Ishikawa (cell line): ENCODE measurements around the gene NLRC5.

Experiments
- CEBPB ChIP-seq: IDR thresholded peaks from 2 replicates; pipeline ENCODE4 v1.6.1; 2012
- CREB1 ChIP-seq: IDR thresholded peaks from 2 replicates; pipeline ENCODE4 v1.6.1; 2012; ENCODE audit warnings: low read depth
- EGR1 ChIP-seq: IDR thresholded peaks from 2 replicates; pipeline ENCODE4 v1.6.1; 2012
- EP300 ChIP-seq: IDR thresholded peaks from 2 replicates; pipeline ENCODE4 v1.6.1; 2012; ENCODE audit warnings: borderline replicate concordance
- FOXM1 ChIP-seq: IDR thresholded peaks from 2 replicates; pipeline ENCODE4 v1.6.1; 2012; ENCODE audit warnings: low read depth, borderline replicate concordance
- NFIC ChIP-seq: IDR thresholded peaks from 2 replicates; pipeline ENCODE4 v1.6.1; 2012
- RAD21 ChIP-seq: IDR thresholded peaks from 2 replicates; pipeline ENCODE4 v1.6.1; 2012; ENCODE audit warnings: low read depth
- TAF1 ChIP-seq: IDR thresholded peaks from 2 replicates; pipeline ENCODE4 v1.6.1; 2012; ENCODE audit warnings: low read depth, mild to moderate bottlenecking
- TCF12 ChIP-seq: IDR thresholded peaks from 2 replicates; pipeline ENCODE4 v1.6.1; 2012; ENCODE audit warnings: low read depth
- TEAD4 ChIP-seq: IDR thresholded peaks from 2 replicates; pipeline ENCODE4 v1.6.1; 2012
- USF1 ChIP-seq: IDR thresholded peaks from 2 replicates; pipeline ENCODE4 v1.6.1; 2012
- YY1 ChIP-seq: IDR thresholded peaks from 2 replicates; pipeline ENCODE4 v1.6.1; 2012; ENCODE audit warnings: low read depth
- ZBTB7A ChIP-seq: IDR thresholded peaks from 2 replicates; pipeline ENCODE4 v1.6.1; 2012; ENCODE audit warnings: low read depth
- TF ChIP-seq, protein P1 (sequence below): IDR thresholded peaks from 2 replicates; pipeline ENCODE4 v1.6.1; 2012
- TF ChIP-seq, protein P2 (sequence below): IDR thresholded peaks from 2 replicates; pipeline ENCODE4 v1.6.1; 2012; ENCODE audit warnings: low read depth, mild to moderate bottlenecking

The NLRC5 gene

GRCh38 chr16:57069635-57070370, 80.4 kb downstream of the NLRC5 start:
- TF ChIP-seq YY1: no peak
- no peak for TF ChIP-seq EP300
- no peak for TF ChIP-seq USF1
- TF ChIP-seq, protein P1, sequence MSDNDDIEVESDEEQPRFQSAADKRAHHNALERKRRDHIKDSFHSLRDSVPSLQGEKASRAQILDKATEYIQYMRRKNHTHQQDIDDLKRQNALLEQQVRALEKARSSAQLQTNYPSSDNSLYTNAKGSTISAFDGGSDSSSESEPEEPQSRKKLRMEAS: no peak

- TF ChIP-seq CREB1 (no peak), YY1 (no peak), FOXM1 (no peak), RAD21 (no peak), ZBTB7A (no peak), EGR1 (no peak), TAF1 (no peak), NFIC (no peak), EP300 (no peak), USF1 (no peak), TCF12 (no peak), TEAD4 (no peak), CEBPB (no peak)
- TF ChIP-seq, protein P2, sequence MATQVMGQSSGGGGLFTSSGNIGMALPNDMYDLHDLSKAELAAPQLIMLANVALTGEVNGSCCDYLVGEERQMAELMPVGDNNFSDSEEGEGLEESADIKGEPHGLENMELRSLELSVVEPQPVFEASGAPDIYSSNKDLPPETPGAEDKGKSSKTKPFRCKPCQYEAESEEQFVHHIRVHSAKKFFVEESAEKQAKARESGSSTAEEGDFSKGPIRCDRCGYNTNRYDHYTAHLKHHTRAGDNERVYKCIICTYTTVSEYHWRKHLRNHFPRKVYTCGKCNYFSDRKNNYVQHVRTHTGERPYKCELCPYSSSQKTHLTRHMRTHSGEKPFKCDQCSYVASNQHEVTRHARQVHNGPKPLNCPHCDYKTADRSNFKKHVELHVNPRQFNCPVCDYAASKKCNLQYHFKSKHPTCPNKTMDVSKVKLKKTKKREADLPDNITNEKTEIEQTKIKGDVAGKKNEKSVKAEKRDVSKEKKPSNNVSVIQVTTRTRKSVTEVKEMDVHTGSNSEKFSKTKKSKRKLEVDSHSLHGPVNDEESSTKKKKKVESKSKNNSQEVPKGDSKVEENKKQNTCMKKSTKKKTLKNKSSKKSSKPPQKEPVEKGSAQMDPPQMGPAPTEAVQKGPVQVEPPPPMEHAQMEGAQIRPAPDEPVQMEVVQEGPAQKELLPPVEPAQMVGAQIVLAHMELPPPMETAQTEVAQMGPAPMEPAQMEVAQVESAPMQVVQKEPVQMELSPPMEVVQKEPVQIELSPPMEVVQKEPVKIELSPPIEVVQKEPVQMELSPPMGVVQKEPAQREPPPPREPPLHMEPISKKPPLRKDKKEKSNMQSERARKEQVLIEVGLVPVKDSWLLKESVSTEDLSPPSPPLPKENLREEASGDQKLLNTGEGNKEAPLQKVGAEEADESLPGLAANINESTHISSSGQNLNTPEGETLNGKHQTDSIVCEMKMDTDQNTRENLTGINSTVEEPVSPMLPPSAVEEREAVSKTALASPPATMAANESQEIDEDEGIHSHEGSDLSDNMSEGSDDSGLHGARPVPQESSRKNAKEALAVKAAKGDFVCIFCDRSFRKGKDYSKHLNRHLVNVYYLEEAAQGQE: no peak
- TF ChIP-seq, protein P1: no peak
These were observed 81.1 kb downstream of the NLRC5 start for GRCh38 chr16:57070424-57070823.

GRCh38 chr16:57071831-57072582, 82.7 kb downstream of the NLRC5 start:
- TF ChIP-seq USF1 (no peak), EP300 (no peak), TAF1 (no peak), NFIC (no peak), RAD21 (no peak), CEBPB (no peak), EGR1 (no peak), YY1 (no peak), CREB1 (no peak), TEAD4 (no peak), ZBTB7A (no peak), FOXM1 (no peak), TCF12 (no peak)
- TF ChIP-seq, protein P1: no peak
- TF ChIP-seq, protein P2: no peak

DNA sequence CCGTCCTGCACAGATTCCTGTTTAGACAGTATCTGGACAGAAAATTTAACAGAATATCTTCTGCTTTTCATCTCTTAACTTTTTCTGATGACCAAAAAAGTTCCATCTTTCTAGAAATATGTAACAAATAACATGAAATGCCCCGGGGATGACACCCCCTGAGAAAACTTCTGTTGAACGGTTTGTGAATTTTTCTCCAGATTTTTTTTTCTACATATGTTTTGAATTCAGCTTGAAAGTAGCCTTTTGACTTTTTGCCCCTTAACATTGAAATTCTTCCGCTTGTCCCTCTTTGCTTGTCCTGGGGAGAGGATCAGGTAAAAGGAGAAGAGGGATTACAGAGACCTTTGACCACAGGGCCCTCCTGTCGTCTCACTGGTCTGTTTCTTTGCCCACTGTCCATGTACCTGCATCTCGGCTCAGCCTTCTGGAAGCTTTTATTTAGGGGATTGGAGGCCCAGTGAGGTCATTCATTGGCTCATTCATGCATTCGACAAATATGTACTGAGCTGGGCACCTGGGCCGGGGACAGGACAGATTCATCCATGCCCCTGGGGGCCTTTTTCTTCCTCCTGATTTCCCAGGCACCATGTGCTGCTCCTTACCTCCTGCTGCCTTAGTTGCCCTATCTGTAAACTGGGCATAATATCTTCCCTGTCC, 83.4 kb downstream of the NLRC5 start:
- no peak for TF ChIP-seq ZBTB7A
- no peak for TF ChIP-seq EP300
- no peak for TF ChIP-seq RAD21
- TF ChIP-seq FOXM1: no peak
- TF ChIP-seq, protein P2: no peak
- TF ChIP-seq YY1: no peak
- no peak for TF ChIP-seq TEAD4
